LNCaP clone FGC (cell line): Measurements from ENCODE around the gene PTGR3.

Experiments used
- DNase-seq: peaks from one replicate; pipeline ENCODE4 v3.0.0-alpha.2; 2011; ENCODE audit warnings: low read depth
- H3K4me3 ChIP-seq: 2 replicates; pipeline ENCODE4 v1.5.1; 2011; ENCODE audit warnings: mild to moderate bottlenecking, low read depth, low read length, control low read depth
- CTCF ChIP-seq: IDR thresholded peaks from 2 replicates; pipeline ENCODE4 v1.5.1; 2012; ENCODE audit warnings: mild to moderate bottlenecking; ENCODE audit not compliant: control insufficient read depth, insufficient read depth; ENCODE audit errors: extremely low read depth

PTGR3 gene

GRCh38 chr18:75209129-75209950, at the start of gene PTGR3:
TSS of gene PTGR3 (minus strand) at chr18:75209139. CDS start at chr18:75209058, 81 bp downstream.
- TF ChIP-seq CTCF: no peak
- DNase-seq: peak; percentile 33
- H3K4me3 ChIP-seq: peak within 1 kb of the TSS; percentile 86

- no peak overlapping the region for H3K4me3 ChIP-seq
- no peak for DNase-seq
- no peak for TF ChIP-seq CTCF
These were observed 48.7 kb upstream of the PTGR3 start for GRCh38 chr18:75257605-75258004.

- no peak for TF ChIP-seq CTCF
- no peak for DNase-seq
These were observed 47.4 kb upstream of the PTGR3 start for GRCh38 chr18:75256376-75256775.

GRCh38 chr18:75255094-75255493, 46.2 kb upstream of the PTGR3 start:
- TF ChIP-seq CTCF: no peak
- no peak overlapping the region for H3K4me3 ChIP-seq
- no peak for DNase-seq

More at GRCh38 chr18:75256376-75256775, 47.4 kb upstream of the PTGR3 start:
- H3K4me3 ChIP-seq: no peak overlapping the region

- TF ChIP-seq CTCF: no peak
- DNase-seq: no peak
- no peak overlapping the region for H3K4me3 ChIP-seq
These were observed 44.8 kb upstream of the PTGR3 start for GRCh38 chr18:75253784-75254183.

- DNase-seq: no peak
- H3K4me3 ChIP-seq: no peak overlapping the region
- no peak for TF ChIP-seq CTCF
These were observed 44.1 kb upstream of the PTGR3 start for GRCh38 chr18:75253043-75253442.

GRCh38 chr18:75252136-75252535, 43.2 kb upstream of the PTGR3 start:
- TF ChIP-seq CTCF: no peak
- no peak overlapping the region for H3K4me3 ChIP-seq
- DNase-seq: no peak
